ENCODE measurements around the gene NOL3. TPM values are rescaled to one million over a fixed set of nuclear protein-coding genes. Genes with fewer than 3 reads are reported as not detected.
A peak's percentile ranks its signal among the peaks of the same experiment; 100 is the strongest.

NOL3 gene
- total RNA-seq, 4 donors from 2014 or later: 55.5 to 95.4 (median 76.6) TPM

GRCh38 chr16:67149276-67150046, 20.9 kb upstream of the NOL3 start:
- Histone ChIP-seq H3K9me3 (no peaks in the 10 kb centered on the region), H3K27ac (no peak overlapping the region), H3K4me1 (peaks cover 0 to 22% (median 7%) of the 10 kb centered on the region in 4 donors), H3K4me3 (peak overlapping the region in 1 of 4 donors; percentile 67), H3K27me3 (peaks cover 0 to 19% of the 10 kb centered on the region in 2 donors), H3K36me3 (peaks cover 0 to 54% (median 19%) of the 10 kb centered on the region in 3 donors)
- 76 to 77% methylated on average over 51 to 61 of the region's 77 CpGs for WGBS, 2 donors
- TF ChIP-seq CTCF (IDR thresholded peaks at IDR 0.05) (no peak), EP300 (IDR thresholded peaks at IDR 0.05) (no peak), POLR2A (IDR thresholded peaks at IDR 0.05) (no peak)
- no peak for DNase-seq (ENCODE audit: low spot score in 2 of 2)

- peak overlapping the region; percentile 36 to 67 (median 47) for H3K4me3 ChIP-seq
- DNase-seq (ENCODE audit: low spot score in 2 of 2): no peak
- TF ChIP-seq CTCF (IDR thresholded peaks at IDR 0.05): no peak
- no peak for TF ChIP-seq EP300 (IDR thresholded peaks at IDR 0.05)
- no peak for TF ChIP-seq POLR2A (IDR thresholded peaks at IDR 0.05)
- H3K36me3 ChIP-seq: peaks cover 0 to 46% (median 13%) of the 10 kb centered on the region in 3 donors
- H3K27me3 ChIP-seq: peaks cover 0 to 23% of the 10 kb centered on the region in 2 donors
- 4% methylated on average over 39 to 42 of the region's 94 CpGs for WGBS, 2 donors
- no peaks in the 10 kb centered on the region for H3K9me3 ChIP-seq
- H3K27ac ChIP-seq: peak overlapping the region; percentile 43 to 87 (median 69)
- peaks cover 0 to 30% (median 13%) of the 10 kb centered on the region in 4 donors for H3K4me1 ChIP-seq
Measured at GRCh38 chr16:67150047-67150832, 20.1 kb upstream of the NOL3 start.

GRCh38 chr16:67150833-67151396, 19.4 kb upstream of the NOL3 start, which contains the start of gene B3GNT9:
Gene B3GNT9, minus strand, starts transcription at chr16:67150998. Its CDS starts 513 bp downstream, at chr16:67150485.
- Histone ChIP-seq H3K9me3 (no peaks in the 10 kb centered on the region), H3K36me3 (peaks cover 0 to 40% (median 6%) of the 10 kb centered on the region in 3 donors), H3K4me1 (peaks cover 0 to 37% (median 19%) of the 10 kb centered on the region in 4 donors), H3K4me3 (peak within 1 kb of the TSS; percentile 36 to 67 (median 47)), H3K27ac (peak within 1 kb of the TSS; percentile 43 to 87 (median 69)), H3K27me3 (peaks cover 0 to 23% of the 10 kb centered on the region in 2 donors)
- DNase-seq (ENCODE audit: low spot score in 2 of 2): peak; percentile 47 to 56
- TF ChIP-seq CTCF (IDR thresholded peaks at IDR 0.05) (no peak), EP300 (IDR thresholded peaks at IDR 0.05) (peak in 1 of 2 donors; percentile 9), POLR2A (IDR thresholded peaks at IDR 0.05) (no peak)
- 2 to 3% methylated on average over 15 to 28 of the region's 34 CpGs for WGBS, 2 donors

GRCh38 chr16:67151431-67152097, 18.8 kb upstream of the NOL3 start:
- H3K9me3 ChIP-seq: no peaks in the 10 kb centered on the region
- peaks cover 0 to 38% (median 19%) of the 10 kb centered on the region in 4 donors for H3K4me1 ChIP-seq
- 54 to 58% methylated on average over 4 to 8 of the region's 8 CpGs for WGBS, 2 donors
- peaks cover 0 to 23% of the 10 kb centered on the region in 2 donors for H3K27me3 ChIP-seq
- H3K36me3 ChIP-seq: peaks cover 0 to 33% (median 0%) of the 10 kb centered on the region in 3 donors
- TF ChIP-seq EP300 (IDR thresholded peaks at IDR 0.05) (no peak), CTCF (IDR thresholded peaks at IDR 0.05) (no peak), POLR2A (IDR thresholded peaks at IDR 0.05) (no peak)
- peak overlapping the region in 2 of 4 donors; percentile 78 to 87 for H3K27ac ChIP-seq
- no peak for DNase-seq (ENCODE audit: low spot score in 2 of 2)
- peak overlapping the region in 1 of 4 donors; percentile 67 for H3K4me3 ChIP-seq

All from tibial nerve (tissue), 4 donors.